GM18499 (cell line): Measurements from ENCODE around the gene PADI4.

Experiments used
- ATAC-seq: cut with Tn5 transposase; IDR thresholded peaks from one replicate; pipeline ENCODE4 v1.9.1; 2021; ENCODE audit warnings: moderate number of reproducible peaks; ENCODE audit not compliant: insufficient read depth, unreplicated experiment

The PADI4 gene

DNA sequence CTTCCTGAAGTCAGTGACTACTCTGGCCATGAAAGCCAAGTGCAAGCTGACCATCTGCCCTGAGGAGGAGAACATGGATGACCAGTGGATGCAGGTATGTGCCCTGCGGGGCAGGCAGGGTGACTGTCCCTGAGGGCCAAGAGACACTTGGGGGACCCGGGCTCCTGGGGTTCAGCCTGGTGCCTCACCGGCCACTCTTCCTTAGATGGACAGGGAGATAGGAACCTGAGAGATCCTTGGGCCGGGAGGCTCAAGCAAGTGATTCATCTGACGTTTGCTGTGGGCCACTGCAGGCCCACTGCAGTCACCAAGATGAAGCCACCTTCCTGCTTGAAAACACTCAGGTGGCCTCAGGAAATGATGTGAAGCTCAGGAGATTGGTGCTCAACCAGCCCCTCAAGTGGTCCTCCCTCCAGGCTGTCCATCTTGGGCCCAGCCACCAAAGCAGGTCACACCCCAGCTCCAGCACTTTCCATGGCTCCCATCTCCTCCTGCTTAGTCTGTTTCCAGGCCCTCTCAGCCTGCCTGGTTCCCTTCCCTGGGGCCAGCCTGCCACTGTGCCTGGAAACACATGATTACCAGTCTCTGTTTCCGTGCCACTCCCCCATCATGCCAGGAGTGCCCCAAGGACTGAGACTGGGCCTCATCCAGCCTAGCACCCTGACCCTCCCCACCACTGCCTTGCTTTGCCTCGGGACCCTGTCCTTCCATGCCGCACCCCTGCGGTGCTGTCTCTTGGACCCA, 38.2 kb downstream of the PADI4 start:
- ATAC-seq = no peak

DNA sequence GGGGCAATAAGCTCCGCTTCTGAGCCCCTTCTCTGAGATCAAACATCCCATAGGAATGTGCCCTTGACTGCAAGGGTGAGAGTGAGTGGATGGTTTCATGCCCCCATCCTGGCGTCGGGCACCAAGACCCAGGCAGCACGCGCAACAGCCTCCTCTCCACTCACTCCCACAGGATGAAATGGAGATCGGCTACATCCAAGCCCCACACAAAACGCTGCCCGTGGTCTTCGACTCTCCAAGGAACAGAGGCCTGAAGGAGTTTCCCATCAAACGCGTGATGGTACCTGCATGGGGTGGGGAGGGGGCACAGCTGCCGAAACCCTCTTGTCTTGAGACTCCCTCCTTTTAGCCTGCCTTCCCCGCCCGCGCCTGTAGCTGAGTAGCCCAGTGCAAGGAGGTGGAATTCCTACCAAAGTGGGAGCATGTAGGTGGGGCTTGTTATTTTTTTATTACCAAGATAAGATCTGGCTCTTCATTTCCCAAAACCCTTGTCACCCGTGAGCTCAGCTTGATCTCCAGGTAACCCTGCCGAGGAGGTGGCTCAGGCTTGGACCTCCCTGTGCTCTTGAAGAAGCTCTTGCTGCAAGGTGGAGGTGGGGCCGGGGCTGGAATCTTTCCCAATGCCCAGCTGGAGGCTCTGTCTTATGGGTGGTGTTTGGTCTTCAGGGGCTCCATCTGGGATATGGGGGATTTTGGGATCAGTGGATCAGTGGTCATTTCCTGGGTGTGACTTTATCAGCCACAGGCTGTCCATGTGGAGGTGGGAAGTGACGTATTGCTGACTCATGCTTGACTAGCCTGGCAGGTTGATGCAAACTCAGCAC, 40.0 kb downstream of the PADI4 start:
- no peak for ATAC-seq

DNA sequence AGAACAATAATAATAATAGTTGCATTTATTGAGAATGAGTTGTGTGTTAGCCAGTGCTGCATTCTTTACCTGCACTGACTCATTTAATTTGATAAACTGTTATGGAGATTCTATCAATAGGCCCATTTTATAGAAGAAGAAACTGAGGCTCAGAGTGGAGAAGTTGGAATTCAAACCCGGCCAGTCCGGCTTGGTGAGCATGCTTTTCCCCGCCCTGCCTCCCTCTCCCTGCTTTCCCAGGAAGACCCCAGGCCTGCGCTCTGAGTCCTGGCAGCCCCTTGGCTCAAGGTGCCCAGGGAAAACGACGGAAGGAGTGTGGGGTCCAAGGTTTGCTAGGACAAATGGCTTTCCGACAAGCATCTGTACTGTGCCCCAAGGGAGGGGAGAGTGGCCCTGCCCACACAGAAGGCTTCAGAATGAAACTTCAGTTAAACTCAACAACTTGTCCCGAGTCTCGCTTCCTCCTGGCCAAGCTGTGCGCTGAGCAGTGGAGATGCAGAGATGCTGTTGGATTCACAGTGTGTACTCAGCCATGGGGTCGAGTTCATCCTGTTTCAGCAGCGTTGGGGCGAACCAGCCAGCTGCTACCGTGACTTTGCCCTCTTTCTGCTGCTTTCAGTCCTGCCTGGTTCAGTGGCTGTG, 40.7 kb downstream of the PADI4 start:
- ATAC-seq = no peak

DNA sequence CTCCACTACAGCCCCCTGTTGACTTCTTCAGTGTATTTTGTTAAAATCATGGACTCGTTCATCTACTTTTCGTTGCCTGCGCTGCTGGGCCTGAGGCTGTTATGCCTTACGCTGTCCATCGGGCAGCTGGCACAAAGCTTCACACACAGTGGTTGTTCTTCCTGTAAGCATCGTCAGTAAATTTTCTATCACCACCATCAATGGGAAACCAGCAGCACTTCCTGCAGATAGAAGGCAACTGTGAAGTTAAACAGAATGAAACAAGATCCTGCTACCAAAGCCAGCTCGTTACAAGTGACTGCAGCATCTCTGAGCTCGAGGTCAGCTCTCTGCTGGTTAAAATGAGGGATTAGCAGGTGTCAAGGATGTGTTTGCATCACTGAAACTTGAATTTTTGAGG, 42.1 kb downstream of the PADI4 start:
- no peak for ATAC-seq

DNA sequence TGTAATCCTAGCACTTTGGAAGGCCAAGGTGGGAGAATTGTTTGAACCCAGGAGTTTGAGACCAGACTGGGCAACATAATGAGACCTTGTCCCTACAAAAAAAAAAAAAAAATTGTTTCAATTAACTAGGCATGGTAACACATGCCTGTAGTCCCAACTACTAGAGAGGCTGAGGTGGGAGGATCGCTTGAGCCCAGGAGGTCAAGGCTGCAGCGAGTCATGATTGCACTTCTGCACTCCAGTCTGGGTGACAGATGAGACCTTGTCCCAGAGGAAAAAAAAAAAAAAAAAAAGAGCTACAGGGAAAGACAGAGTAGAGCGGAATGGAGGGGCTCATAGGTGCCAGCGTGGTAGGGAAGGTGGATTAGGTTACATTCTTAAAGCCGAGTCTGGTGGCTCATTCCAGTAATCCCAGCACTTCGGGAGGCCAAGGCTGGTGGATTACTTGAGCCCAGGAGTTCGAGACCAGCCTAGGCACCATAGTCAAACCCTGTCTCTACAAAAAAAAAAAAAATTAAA, 43.0 kb downstream of the PADI4 start:
- no peak for ATAC-seq

DNA sequence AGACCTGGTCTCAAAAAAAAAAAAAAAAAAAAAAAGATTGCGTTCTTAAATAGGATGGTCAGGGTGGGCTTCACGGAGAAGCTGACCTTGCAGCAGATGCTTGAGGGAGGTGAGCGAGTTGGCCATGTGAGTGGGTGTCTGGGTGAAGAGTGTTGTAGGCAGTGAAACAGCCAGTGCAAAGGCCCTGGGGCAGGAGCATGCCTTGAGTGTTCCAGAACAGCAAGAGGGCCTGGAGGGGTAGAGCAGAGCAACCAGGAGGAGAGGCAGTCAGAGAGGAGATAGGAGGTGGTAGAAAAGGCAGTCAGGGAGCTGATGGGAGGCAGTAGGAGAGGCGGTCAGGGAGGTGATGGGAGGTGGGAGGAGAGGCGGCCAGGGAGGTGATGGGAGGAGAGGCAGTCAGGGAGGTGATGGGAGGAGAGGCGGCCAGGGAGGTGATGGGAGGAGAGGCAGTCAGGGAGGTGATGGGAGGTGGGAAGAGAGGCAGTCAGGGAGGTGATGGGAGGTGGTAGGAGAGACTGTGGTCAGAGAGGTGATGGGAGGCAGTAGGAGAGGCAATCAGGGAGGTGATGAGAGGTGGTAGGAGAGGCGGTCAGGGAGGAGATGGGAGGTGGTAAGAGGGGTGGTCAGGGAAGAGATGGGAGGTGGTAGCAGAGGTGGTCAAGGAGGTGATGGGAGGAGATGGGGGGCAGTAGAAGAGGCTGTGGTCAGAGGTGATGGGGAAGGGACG, 43.8 kb downstream of the PADI4 start:
- ATAC-seq = no peak

DNA sequence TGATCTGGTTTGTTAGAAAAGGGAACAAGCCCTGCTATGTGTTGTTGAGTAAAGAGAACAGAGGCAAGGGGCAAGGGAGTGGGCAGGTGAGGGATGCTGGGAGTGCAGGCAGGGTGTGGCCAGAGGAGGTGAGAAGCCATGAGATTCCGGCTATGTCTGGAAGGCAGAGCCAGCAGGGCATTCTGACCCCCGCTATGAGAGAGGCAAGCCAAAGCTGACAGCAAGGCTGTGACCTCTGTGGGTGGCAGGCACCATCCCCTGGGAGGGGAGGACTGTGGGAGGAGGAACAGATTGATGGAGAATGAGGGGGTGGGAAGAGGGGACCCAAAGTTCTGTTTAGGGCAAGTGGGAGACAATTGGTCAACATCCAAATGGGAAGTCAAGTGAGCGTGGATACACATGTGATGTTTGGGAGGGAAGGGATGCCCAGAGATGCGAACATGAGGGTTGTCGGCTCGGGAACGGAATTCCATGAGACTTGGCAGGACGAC, 44.5 kb downstream of the PADI4 start:
- ATAC-seq = no peak

DNA sequence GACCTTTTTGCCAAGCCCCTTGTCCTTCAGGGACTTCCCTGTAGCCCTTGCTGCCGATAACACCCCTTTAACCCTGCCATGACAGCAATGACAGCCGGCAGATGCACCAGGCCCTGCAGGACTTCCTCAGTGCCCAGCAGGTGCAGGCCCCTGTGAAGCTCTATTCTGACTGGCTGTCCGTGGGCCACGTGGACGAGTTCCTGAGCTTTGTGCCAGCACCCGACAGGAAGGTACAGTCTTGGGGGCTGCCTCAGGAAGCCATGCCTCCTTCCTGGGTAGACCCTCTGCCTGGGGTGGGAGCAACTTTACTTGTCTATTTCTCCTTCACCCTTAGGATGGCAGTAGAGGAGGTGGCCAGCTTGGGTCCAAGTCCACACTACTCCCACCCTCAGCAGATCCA, 47.9 kb downstream of the PADI4 start:
- no peak for ATAC-seq

DNA sequence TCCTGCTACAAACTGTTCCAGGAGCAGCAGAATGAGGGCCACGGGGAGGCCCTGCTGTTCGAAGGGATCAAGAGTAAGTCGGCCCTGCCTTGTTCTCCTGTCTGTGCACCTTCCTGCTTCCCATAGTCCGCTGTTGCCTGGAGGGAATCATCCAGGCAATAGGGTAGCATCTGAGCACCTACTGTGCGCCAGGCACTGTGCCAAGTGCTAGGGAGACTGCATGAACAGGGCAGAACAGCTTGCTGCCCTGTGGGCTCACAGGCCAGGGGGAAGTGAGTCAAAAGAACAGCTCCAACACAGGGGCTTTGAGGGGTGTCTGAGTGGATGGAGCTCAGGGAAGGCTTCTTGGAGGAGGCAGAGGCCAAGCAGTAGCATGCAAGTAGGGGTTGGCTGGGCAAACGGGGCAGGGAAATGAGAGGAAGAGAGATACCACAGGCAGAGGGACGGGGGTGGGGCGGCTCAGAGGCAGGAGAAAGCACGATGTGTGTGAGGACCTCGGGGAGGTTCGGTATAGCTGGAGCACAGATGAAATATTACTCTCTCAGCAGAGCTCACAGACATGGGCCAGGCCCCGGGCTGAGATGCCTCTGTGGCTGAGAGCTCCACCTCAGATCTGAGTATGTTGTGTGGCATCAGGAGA, 48.5 kb downstream of the PADI4 start:
- ATAC-seq = no peak

DNA sequence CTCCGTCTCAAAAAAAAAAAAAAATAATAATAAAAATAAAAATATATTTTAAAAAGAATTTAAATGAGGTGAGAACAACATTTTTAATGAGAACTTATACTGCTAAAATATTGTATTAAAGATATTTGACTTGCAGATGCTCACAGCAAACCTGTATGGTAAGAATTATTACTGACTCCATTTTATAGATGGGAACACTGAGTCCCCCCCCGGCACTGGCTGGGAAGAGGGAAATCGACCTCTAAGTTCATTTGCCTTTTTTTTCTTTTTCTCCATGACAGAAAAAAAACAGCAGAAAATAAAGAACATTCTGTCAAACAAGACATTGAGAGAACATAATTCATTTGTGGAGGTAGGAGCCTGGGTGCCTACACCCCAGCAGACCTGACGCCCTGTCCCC, 50.6 kb downstream of the PADI4 start:
- ATAC-seq = no peak

DNA sequence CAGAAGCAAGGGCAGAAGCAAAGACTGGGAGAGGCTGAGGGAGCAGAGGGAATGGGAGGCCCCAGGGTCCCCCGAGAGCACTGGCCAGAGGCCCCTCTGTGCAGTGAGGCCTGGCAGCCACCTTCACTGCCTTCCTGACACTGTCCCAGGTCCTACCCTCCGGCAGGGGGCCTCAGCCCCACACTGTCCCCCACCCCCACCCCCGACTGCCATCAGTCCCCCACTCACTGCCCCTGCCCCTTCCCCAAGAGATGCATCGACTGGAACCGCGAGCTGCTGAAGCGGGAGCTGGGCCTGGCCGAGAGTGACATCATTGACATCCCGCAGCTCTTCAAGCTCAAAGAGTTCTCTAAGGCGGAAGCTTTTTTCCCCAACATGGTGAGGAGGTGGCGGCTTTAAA, 51.0 kb downstream of the PADI4 start:
- no peak for ATAC-seq

DNA sequence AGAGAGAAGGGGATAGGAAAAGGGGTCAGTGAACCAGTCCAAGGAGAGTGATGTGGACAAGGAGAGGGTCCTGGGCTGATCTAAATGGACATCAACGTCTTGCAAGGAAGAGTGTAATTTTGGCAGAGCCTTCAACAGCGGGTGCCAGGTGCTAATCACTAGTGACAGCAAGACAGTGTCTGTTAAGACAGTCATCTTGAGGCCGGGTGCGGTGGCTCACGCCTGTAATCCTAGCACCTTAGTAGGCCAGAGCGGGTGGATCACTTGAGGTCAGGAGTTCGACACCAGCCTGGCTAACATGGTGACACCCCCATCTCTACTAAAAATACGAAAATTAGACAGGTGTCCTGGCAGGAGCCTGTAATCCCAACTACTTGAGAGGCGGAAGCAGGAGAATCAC, 51.8 kb downstream of the PADI4 start:
- no peak for ATAC-seq

DNA sequence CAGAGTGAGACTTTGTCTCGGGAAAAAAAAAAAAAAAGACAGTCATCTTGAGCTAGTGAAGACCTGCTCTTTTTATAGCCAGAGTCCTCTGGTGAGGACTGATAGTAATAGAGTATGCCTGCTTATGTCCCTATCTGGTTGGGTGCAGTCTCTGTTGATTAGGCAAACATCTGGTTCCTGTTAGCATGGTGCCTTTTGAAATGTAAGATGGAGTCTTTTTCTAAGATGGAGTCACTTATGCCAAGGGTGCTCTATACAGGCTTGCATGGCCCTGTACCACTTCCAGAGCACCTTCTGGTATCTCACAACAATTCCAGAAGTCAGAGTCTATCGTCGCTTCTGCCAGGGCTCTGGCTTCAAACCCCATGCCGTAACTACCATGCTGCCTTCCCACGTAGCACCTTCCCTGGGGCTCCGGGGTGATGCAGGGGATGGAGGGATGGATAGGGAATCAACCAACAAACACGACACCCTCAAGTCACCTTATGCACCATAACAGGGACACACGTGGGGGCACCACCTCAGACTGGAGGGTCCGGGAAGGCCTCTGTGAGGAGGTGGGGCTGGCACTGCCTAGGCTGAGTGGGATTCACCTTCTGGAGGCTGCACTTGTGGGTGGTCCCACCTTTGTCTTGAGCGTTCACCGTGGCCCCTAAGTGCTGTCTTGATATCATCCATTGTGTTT, 52.4 kb downstream of the PADI4 start:
- no peak for ATAC-seq

DNA sequence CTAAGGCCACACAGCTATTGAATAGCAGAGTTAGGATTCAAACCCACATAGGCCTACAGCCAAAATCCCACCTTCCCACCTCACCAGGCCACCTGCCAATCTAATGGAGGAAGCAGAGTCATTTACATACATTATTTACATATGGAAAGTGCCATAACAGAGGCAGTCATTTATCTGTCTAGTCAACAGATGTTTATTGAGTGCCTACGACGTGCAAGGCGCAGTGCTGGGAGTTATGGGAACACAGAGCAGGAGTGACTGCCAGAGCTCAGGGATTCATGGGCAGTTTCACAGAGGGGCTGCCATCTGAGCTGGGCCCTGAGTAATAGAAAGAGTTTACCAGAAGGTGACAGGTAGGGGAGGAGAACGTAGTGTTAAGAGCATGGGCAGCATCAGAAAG, 53.7 kb downstream of the PADI4 start:
- ATAC-seq = no peak

DNA sequence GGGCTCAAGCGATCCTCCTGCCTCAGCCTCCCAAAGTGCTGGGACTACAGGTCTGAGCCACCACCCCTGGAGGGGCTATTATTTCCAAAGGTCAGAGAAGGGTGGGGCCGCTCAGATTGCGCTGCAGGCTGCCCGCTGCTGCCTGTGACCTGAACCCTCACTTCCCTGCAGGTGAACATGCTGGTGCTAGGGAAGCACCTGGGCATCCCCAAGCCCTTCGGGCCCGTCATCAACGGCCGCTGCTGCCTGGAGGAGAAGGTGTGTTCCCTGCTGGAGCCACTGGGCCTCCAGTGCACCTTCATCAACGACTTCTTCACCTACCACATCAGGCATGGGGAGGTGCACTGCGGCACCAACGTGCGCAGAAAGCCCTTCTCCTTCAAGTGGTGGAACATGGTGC, 55.4 kb downstream of the PADI4 start:
- ATAC-seq = no peak

DNA sequence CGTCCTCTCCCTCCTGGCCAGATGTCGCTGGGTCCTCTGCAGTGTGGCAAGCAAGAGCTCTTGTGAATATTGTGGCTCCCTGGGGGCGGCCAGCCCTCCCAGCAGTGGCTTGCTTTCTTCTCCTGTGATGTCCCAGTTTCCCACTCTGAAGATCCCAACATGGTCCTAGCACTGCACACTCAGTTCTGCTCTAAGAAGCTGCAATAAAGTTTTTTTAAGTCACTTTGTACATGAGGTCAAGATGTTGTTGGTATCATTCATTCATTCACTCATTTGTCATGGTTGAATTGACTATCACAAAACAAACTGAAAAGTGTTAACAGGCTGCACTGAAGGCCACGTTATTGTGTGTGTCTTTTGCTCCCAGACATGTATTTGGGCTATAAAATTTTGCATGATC, 55.8 kb downstream of the PADI4 start:
- ATAC-seq = no peak

DNA sequence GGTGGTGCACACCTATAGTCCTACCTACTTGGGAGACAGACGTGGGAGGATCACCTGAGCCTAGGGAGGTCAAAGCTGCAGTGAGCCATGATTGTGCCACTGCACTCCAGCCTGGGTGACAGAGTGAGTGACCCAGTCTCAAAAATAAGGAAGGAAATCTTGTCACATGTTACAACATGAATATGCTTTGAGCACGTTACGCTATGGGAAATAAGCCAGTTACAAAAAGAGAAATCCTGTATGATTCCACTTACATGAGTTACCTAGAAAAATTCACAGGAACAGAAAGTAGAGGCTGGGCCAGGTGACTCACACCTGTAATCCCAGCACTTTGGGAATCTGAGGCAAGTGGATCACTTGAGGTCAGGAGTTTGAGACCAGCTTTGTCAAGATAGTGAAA, 57.3 kb downstream of the PADI4 start:
- ATAC-seq = no peak

DNA sequence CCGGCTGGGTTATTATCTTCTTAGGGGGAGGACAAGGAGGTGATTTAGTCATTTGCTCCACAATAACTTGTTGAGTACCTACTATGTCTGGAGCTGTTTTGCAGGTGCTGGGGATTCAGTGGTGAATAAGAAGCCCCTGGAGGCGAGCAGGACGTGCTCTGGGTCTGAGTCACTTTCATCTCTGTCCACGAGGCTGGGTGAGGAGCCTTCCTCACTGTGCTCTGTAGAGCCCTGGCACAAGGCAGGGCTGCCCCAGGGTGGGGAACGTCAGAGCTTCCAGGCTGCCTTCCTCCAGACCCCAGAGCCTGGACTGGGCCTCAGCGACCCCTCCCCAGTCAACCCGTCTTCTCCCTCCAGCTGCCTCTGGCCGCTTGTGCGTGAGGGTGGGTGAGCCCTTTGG, 61.5 kb downstream of the PADI4 start:
- ATAC-seq = no peak

DNA sequence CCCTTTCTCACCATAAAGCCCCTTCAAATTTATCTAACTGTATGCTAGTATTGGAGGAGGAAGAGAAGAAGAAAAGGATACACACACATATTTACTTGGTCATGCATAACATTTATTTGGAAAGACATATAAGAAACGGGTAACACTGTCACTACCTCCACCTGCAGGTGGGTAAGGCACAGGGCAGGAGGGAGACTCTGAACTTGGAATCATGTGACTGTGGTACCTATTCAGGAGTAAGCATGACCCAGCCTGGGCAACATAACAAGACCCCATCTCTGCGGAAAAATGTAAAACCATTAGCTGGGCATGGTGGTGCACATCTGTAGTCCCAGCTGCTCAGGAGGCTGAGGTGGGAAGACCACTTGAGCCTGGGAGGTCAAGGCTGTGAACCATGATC, 62.6 kb downstream of the PADI4 start:
- ATAC-seq = no peak
